GM19025 (cell line): Measurements from ENCODE around the gene COL27A1.

ENCODE experiments used
- ATAC-seq: cut with Tn5 transposase; IDR thresholded peaks from one replicate; pipeline ENCODE4 v1.9.1; 2021; ENCODE audit warnings: mild to moderate bottlenecking, low read depth, moderate library complexity; ENCODE audit not compliant: unreplicated experiment

The COL27A1 gene

GRCh38 chr9:114237247-114237646 is 81.9 kb downstream of the COL27A1 start:
- ATAC-seq, result no peak

- ATAC-seq, result no peak
Measured at GRCh38 chr9:114237781-114238180, 82.4 kb downstream of the COL27A1 start.

- ATAC-seq, result no peak
Measured at GRCh38 chr9:114238472-114238871, 83.1 kb downstream of the COL27A1 start.

GRCh38 chr9:114238891-114239875 is 83.8 kb downstream of the COL27A1 start:
- no peak for ATAC-seq

GRCh38 chr9:114240216-114240615 is 84.9 kb downstream of the COL27A1 start:
- no peak for ATAC-seq

GRCh38 chr9:114240647-114241558 is 85.6 kb downstream of the COL27A1 start:
- ATAC-seq, result no peak

GRCh38 chr9:114242837-114243236 is 87.5 kb downstream of the COL27A1 start:
- ATAC-seq, result no peak

GRCh38 chr9:114243240-114243639 is 87.9 kb downstream of the COL27A1 start:
- no peak for ATAC-seq

GRCh38 chr9:114244570-114244969 is 89.2 kb downstream of the COL27A1 start:
- no peak for ATAC-seq

- ATAC-seq, result no peak
Measured at GRCh38 chr9:114246558-114246957, 91.2 kb downstream of the COL27A1 start.

GRCh38 chr9:114247077-114247476 is 91.7 kb downstream of the COL27A1 start:
- ATAC-seq, result no peak

GRCh38 chr9:114247491-114247890 is 92.2 kb downstream of the COL27A1 start:
- ATAC-seq, result no peak

GRCh38 chr9:114248299-114248707 is 93.0 kb downstream of the COL27A1 start:
- no peak for ATAC-seq

- ATAC-seq, result no peak
Measured at GRCh38 chr9:114249424-114250234, 94.3 kb downstream of the COL27A1 start.

- no peak for ATAC-seq
Measured at GRCh38 chr9:114250235-114250568, 94.9 kb downstream of the COL27A1 start.

GRCh38 chr9:114250648-114251047 is 95.3 kb downstream of the COL27A1 start:
- no peak for ATAC-seq

GRCh38 chr9:114252394-114252793 is 97.1 kb downstream of the COL27A1 start:
- no peak for ATAC-seq

GRCh38 chr9:114256827-114257328 is 101.5 kb downstream of the COL27A1 start:
- ATAC-seq, result no peak

- no peak for ATAC-seq
Measured at GRCh38 chr9:114258218-114258617, 102.9 kb downstream of the COL27A1 start.
